HG03175 (cell line): ENCODE measurements around the gene TK1.
"Not testable (repeated sequence)": the region's sequence is repeated elsewhere in the genome, so short reads cannot be mapped to it uniquely, and the experiment has no call there.

Experiments used
- ATAC-seq: cut with Tn5 transposase; IDR thresholded peaks from one replicate; pipeline ENCODE4 v1.9.1; 2021; ENCODE audit warnings: mild to moderate bottlenecking, moderate library complexity; ENCODE audit not compliant: unreplicated experiment

The TK1 gene

GRCh38 chr17:78154903-78155811 is 31.7 kb downstream of the TK1 start:
- ATAC-seq: peak; percentile 61

- ATAC-seq: no peak
These were observed 35.3 kb downstream of the TK1 start for GRCh38 chr17:78151514-78152008.

GRCh38 chr17:78148286-78149016 is 38.4 kb downstream of the TK1 start:
- ATAC-seq: no peak

GRCh38 chr17:78147315-78147998 is 39.4 kb downstream of the TK1 start:
- no peak for ATAC-seq

- ATAC-seq: no peak
These were observed 40.0 kb downstream of the TK1 start for GRCh38 chr17:78146881-78147280.

- ATAC-seq: no peak
These were observed 40.4 kb downstream of the TK1 start for GRCh38 chr17:78146471-78146869.

GRCh38 chr17:78144736-78145641 is 41.9 kb downstream of the TK1 start:
- no peak for ATAC-seq

GRCh38 chr17:78144147-78144719 is 42.6 kb downstream of the TK1 start:
- no peak for ATAC-seq

- ATAC-seq: no peak
These were observed 43.4 kb downstream of the TK1 start for GRCh38 chr17:78143214-78144146.

- no peak for ATAC-seq
These were observed 44.6 kb downstream of the TK1 start for GRCh38 chr17:78142119-78142861.

GRCh38 chr17:78141437-78142118 is 45.3 kb downstream of the TK1 start:
- ATAC-seq: no peak

GRCh38 chr17:78140169-78141051 is 46.4 kb downstream of the TK1 start:
- peak; percentile 77 for ATAC-seq

GRCh38 chr17:78139861-78140168 is 47.0 kb downstream of the TK1 start:
- ATAC-seq: not testable (repeated sequence)

- no peak for ATAC-seq
These were observed 48.4 kb downstream of the TK1 start for GRCh38 chr17:78138204-78139060.

GRCh38 chr17:78137392-78138203 is 49.3 kb downstream of the TK1 start:
- ATAC-seq: no peak
